A549 treated with AZD9567 at 1 μM for 4 hours (cell line): ENCODE measurements around the gene ETNK1. TPM values are rescaled to one million over a fixed set of nuclear protein-coding genes. Genes with fewer than 3 reads are reported as not detected.

Source experiments
- total RNA-seq: library from RNA; stranded (reverse); fragments of 200-300 nt; extraction: Qiagen RNA extraction; gene quantifications from 5 replicates; pipeline ENCODE4 v1.2.3, GENCODE V29; 2022; ENCODE audit not compliant: insufficient read depth

The ETNK1 gene, protein sequence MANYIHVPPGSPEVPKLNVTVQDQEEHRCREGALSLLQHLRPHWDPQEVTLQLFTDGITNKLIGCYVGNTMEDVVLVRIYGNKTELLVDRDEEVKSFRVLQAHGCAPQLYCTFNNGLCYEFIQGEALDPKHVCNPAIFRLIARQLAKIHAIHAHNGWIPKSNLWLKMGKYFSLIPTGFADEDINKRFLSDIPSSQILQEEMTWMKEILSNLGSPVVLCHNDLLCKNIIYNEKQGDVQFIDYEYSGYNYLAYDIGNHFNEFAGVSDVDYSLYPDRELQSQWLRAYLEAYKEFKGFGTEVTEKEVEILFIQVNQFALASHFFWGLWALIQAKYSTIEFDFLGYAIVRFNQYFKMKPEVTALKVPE
- total RNA-seq, result 27.2 to 34.6 TPM (median 33.6 TPM) in 5 replicates

DNA sequence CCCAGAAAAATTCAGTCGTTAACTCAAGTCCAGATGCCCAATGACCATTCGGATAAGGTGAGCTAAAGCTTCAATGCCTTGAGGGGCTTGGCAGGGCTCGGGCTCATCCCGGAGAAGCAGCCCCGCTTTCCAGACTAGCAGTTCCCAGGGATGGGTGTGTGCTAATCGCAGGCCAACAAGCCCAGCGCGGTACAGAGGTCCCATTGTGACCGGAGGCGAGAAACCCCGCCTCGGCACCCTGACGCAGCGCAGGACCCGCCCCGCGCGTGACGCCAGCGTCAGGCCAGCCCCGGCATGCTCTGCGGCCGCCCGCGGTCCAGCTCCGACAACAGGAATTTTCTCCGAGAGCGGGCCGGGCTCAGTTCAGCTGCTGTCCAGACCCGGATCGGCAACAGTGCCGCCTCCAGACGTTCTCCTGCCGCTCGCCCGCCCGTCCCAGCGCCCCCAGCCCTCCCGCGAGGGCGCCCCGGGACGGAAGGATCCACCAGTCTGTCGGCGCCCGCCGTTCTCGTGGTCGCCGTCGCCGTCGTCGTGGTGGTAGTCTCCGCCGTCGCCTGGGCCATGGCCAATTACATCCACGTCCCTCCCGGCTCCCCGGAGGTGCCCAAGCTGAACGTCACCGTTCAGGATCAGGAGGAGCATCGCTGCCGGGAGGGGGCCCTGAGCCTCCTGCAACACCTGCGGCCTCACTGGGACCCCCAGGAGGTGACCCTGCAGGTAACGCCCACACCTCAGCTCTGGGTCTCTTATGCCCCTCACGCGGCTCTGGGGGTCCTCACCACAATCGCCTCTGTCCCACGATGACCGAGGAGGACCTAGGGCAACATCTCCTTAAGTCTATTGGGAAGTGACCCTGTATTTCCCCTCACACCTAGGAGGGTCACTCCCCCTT is at the start of gene ETNK1:
Gene ETNK1, plus strand, starts transcription at position 302 of the 892 bp plus-strand sequence. Its CDS starts 260 bp downstream, at position 562.

Other genes starting within 250 kb of the ETNK1 start
- gene C2CD5, start 80.6 kb upstream of the ETNK1 start, total RNA-seq, result 9.8 to 14.2 TPM (median 12.8 TPM) in 5 replicates